Measurements from ENCODE around the gene LRRIQ4.

DNA sequence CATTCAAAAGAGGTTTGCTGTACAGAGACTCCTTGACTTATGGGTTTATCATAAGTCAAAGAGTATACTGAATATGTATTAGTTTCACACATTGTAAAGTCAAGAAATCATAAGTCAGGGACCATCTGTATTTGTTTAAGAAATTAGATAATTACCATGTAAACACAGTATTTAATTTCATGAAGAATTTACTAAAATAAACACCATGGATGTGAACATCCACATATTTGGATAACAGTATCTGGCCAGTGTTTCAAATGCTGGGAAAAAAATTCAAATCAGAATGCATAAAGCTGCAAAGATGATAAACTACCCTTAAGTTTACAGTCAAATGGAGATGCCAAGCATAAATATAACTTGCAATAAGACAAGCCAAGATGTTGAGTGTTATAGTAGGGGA, 22.5 kb upstream of the LRRIQ4 start:
- TF ChIP-seq, protein P1, sequence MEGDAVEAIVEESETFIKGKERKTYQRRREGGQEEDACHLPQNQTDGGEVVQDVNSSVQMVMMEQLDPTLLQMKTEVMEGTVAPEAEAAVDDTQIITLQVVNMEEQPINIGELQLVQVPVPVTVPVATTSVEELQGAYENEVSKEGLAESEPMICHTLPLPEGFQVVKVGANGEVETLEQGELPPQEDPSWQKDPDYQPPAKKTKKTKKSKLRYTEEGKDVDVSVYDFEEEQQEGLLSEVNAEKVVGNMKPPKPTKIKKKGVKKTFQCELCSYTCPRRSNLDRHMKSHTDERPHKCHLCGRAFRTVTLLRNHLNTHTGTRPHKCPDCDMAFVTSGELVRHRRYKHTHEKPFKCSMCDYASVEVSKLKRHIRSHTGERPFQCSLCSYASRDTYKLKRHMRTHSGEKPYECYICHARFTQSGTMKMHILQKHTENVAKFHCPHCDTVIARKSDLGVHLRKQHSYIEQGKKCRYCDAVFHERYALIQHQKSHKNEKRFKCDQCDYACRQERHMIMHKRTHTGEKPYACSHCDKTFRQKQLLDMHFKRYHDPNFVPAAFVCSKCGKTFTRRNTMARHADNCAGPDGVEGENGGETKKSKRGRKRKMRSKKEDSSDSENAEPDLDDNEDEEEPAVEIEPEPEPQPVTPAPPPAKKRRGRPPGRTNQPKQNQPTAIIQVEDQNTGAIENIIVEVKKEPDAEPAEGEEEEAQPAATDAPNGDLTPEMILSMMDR (conservative IDR thresholded peaks at IDR 0.05 in 1 of 2, IDR thresholded peaks at IDR 0.05 in 1 of 2; ENCODE audit: low read depth in 1 of 2, low read length in 2 of 2): no peak
- TF ChIP-seq EZH2 (IDR thresholded peaks at IDR 0.05; ENCODE audit: low read length, missing control alignments): no peak

Measured in fibroblast of lung (primary cell).